MM.1S (cell line): Measurements from ENCODE around the gene DUS3L.

Experiments
- EZH2 ChIP-seq: fragments of 300-600 bp; sonication (generic); optimal IDR thresholded peaks from 2 replicates; pipeline ENCODE3; 2017; ENCODE audit warnings: low read depth, mild to moderate bottlenecking, antibody characterized with exemption, low read length, mixed read lengths
- EZH2phosphoT487 ChIP-seq: fragments of 300-600 bp; sonication (generic); IDR thresholded peaks from 2 replicates; pipeline ENCODE4 v1.6.1; 2018; ENCODE audit warnings: antibody characterized with exemption, low read length
- TF ChIP-seq, protein P1 (sequence below): fragments of 300-600 bp; sonication (generic); IDR thresholded peaks from 2 replicates; pipeline ENCODE4 v1.5.1; 2016; ENCODE audit warnings: antibody characterized with exemption, low read length, mixed read lengths

DNA sequence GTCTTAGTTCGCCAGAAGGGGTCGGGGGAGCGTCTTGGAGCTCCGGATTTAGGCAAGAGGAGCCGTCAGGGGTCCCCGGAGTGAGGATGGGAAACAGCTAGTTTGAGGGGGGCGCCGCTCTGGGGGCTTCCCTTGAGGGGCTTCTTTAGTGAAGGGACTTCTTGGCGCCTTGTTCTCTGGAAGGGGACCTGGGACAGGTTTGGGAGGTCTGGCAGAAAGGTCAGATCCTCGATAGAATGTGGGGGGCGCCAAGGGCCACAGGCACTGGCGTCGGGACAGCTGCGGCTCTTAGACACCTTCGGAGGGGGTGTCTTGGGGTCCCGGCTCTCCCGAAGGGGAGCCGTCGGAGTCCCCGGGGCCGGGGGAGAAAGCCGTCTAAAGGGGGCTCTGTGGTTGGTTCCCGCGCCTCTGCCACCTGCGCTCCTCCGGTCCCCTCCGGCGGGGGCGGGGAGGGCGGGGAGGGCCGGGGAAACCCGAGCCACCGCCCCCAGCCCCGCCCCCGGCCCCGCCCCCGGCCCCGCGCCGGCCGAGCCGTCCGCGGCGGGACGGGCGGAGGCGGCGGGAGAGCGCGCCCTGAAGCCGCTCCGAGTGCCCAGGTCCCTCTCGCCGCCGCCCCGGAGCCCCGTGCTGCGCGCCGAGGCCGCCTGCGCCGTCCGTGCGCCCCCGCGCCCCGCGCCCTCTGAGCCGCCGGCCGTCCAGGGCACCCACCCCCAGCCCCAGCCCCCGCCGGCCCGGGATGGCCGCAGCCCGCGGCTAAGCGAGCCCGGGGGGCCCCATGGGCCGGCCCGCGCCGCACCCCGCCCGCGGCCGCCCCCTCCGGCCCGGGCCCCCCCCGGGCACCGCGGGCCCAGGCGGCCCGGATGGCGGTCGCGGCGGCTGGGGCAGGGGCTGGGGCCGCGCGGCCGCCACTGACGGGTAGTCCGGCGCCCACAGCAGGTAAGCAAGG lies 13.8 kb upstream of the DUS3L start, which contains the start of gene NRTN:
- TF ChIP-seq EZH2 (no peak), EZH2phosphoT487 (no peak)
- TF ChIP-seq, protein P1, sequence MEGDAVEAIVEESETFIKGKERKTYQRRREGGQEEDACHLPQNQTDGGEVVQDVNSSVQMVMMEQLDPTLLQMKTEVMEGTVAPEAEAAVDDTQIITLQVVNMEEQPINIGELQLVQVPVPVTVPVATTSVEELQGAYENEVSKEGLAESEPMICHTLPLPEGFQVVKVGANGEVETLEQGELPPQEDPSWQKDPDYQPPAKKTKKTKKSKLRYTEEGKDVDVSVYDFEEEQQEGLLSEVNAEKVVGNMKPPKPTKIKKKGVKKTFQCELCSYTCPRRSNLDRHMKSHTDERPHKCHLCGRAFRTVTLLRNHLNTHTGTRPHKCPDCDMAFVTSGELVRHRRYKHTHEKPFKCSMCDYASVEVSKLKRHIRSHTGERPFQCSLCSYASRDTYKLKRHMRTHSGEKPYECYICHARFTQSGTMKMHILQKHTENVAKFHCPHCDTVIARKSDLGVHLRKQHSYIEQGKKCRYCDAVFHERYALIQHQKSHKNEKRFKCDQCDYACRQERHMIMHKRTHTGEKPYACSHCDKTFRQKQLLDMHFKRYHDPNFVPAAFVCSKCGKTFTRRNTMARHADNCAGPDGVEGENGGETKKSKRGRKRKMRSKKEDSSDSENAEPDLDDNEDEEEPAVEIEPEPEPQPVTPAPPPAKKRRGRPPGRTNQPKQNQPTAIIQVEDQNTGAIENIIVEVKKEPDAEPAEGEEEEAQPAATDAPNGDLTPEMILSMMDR: no peak
